ENCODE measurements around the gene PRKACG. TPM values are rescaled to one million over a fixed set of nuclear protein-coding genes. Genes with fewer than 3 reads are reported as not detected.

The PRKACG gene
- total RNA-seq, 1 donor from 2014 or later, result not detected

- TF ChIP-seq CTCF (IDR thresholded peaks at IDR 0.05), result no peak
- Mint-ChIP-seq H3K27me3 (ENCODE audit: low read depth) (peaks cover 24% of the 10 kb centered on the region), H3K27ac (ENCODE audit: unreplicated experiment) (no peak overlapping the region), H3K4me1 (ENCODE audit: low read depth) (no peaks in the 10 kb centered on the region), H3K4me3 (ENCODE audit: unreplicated experiment) (no peak overlapping the region), H3K9me3 (ENCODE audit: low read depth) (no peaks in the 10 kb centered on the region), H3K36me3 (ENCODE audit: low read depth) (no peaks in the 10 kb centered on the region)
- no peak for DNase-seq (ENCODE audit: low spot score)
These were observed 32.1 kb downstream of the PRKACG start for GRCh38 chr9:68981789-68982188.

- DNase-seq (ENCODE audit: low spot score), result no peak
- Mint-ChIP-seq H3K4me3 (ENCODE audit: unreplicated experiment) (no peak overlapping the region), H3K27ac (ENCODE audit: unreplicated experiment) (no peak overlapping the region)
These were observed 33.5 kb downstream of the PRKACG start for GRCh38 chr9:68980341-68980914.

GRCh38 chr9:68979538-68980314, 34.2 kb downstream of the PRKACG start:
- H3K9me3 Mint-ChIP-seq (ENCODE audit: low read depth), result no peaks in the 10 kb centered on the region
- no peak overlapping the region for H3K27ac Mint-ChIP-seq (ENCODE audit: unreplicated experiment)
- H3K4me1 Mint-ChIP-seq (ENCODE audit: low read depth), result no peaks in the 10 kb centered on the region
- H3K36me3 Mint-ChIP-seq (ENCODE audit: low read depth), result no peaks in the 10 kb centered on the region
- DNase-seq (ENCODE audit: low spot score), result no peak
- H3K27me3 Mint-ChIP-seq (ENCODE audit: low read depth), result peaks cover 21% of the 10 kb centered on the region
- no peak for TF ChIP-seq CTCF (IDR thresholded peaks at IDR 0.05)
- no peak overlapping the region for H3K4me3 Mint-ChIP-seq (ENCODE audit: unreplicated experiment)

More at GRCh38 chr9:68980341-68980914, 33.5 kb downstream of the PRKACG start:
- Mint-ChIP-seq H3K36me3 (ENCODE audit: low read depth) (no peaks in the 10 kb centered on the region), H3K27me3 (ENCODE audit: low read depth) (peaks cover 24% of the 10 kb centered on the region), H3K4me1 (ENCODE audit: low read depth) (no peaks in the 10 kb centered on the region), H3K9me3 (ENCODE audit: low read depth) (no peaks in the 10 kb centered on the region)
- TF ChIP-seq CTCF (IDR thresholded peaks at IDR 0.05), result no peak

- no peak for TF ChIP-seq CTCF (IDR thresholded peaks at IDR 0.05)
- Mint-ChIP-seq H3K36me3 (ENCODE audit: low read depth) (no peaks in the 10 kb centered on the region), H3K4me3 (ENCODE audit: unreplicated experiment) (no peak overlapping the region), H3K4me1 (ENCODE audit: low read depth) (no peaks in the 10 kb centered on the region), H3K27me3 (ENCODE audit: low read depth) (peaks cover 19% of the 10 kb centered on the region), H3K9me3 (ENCODE audit: low read depth) (no peaks in the 10 kb centered on the region), H3K27ac (ENCODE audit: unreplicated experiment) (no peak overlapping the region)
- DNase-seq (ENCODE audit: low spot score), result no peak
These were observed 35.4 kb downstream of the PRKACG start for GRCh38 chr9:68978501-68978900.

- H3K4me1 Mint-ChIP-seq (ENCODE audit: low read depth), result no peaks in the 10 kb centered on the region
- H3K27me3 Mint-ChIP-seq (ENCODE audit: low read depth), result peaks cover 19% of the 10 kb centered on the region
- no peak for DNase-seq (ENCODE audit: low spot score)
- no peak for TF ChIP-seq CTCF (IDR thresholded peaks at IDR 0.05)
- no peaks in the 10 kb centered on the region for H3K9me3 Mint-ChIP-seq (ENCODE audit: low read depth)
- no peak overlapping the region for H3K27ac Mint-ChIP-seq (ENCODE audit: unreplicated experiment)
- H3K4me3 Mint-ChIP-seq (ENCODE audit: unreplicated experiment), result no peak overlapping the region
- no peaks in the 10 kb centered on the region for H3K36me3 Mint-ChIP-seq (ENCODE audit: low read depth)
These were observed 35.8 kb downstream of the PRKACG start for GRCh38 chr9:68978066-68978465.

All from chondrocyte (in vitro differentiated cells).